HG02759 (cell line): Measurements from ENCODE around the gene ADORA2B.
"Not testable (repeated sequence)": the region's sequence is repeated elsewhere in the genome, so short reads cannot be mapped to it uniquely, and the experiment has no call there.

Experiments
- ATAC-seq: cut with Tn5 transposase; IDR thresholded peaks from one replicate; pipeline ENCODE4 v1.9.1; 2021; ENCODE audit warnings: mild to moderate bottlenecking, moderate library complexity; ENCODE audit not compliant: unreplicated experiment

The ADORA2B gene

GRCh38 chr17:15979013-15979412 is 34.1 kb downstream of the ADORA2B start:
- ATAC-seq: not testable (repeated sequence)

GRCh38 chr17:15981208-15981607 is 36.3 kb downstream of the ADORA2B start:
- ATAC-seq: peak; percentile 85

GRCh38 chr17:15981646-15982580 is 37.0 kb downstream of the ADORA2B start:
- no peak for ATAC-seq

- ATAC-seq: no peak
These were observed 51.4 kb downstream of the ADORA2B start for GRCh38 chr17:15996322-15996721.

DNA sequence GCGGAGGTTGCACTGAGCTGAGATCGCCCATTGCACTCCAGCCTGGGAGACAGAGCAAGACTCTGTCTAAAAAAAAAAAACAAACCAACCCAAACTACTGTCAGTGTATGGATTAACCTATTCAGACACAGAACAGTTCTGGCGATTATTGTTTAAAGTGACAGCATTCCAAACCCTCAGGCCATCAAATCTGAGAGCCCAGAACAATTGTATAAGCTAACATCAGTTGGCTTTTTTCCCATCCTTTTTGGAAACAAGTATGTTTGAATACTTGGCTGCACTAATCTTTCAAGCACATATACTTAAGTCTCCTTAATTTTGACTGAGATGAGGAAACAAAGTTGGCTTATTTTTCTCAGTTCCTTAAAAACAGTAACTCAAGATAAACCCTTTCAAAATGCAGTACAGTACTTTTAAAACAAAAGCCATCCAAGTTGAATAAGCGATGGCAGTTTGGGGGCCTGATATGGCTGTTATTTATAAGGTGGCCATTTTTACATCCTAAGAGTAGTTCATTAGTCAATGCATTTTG is 53.2 kb downstream of the ADORA2B start:
- no peak for ATAC-seq

GRCh38 chr17:15999141-15999973 is 54.4 kb downstream of the ADORA2B start, which contains the start of the genes TTC19 and ZSWIM7:
TTC19 (plus strand) TSS chr17:15999824; CDS start chr17:15999849, 25 bp downstream.
ZSWIM7 (minus strand) TSS chr17:15999704; CDS start chr17:15999594, 110 bp downstream.
- ATAC-seq: peak; percentile 94

DNA sequence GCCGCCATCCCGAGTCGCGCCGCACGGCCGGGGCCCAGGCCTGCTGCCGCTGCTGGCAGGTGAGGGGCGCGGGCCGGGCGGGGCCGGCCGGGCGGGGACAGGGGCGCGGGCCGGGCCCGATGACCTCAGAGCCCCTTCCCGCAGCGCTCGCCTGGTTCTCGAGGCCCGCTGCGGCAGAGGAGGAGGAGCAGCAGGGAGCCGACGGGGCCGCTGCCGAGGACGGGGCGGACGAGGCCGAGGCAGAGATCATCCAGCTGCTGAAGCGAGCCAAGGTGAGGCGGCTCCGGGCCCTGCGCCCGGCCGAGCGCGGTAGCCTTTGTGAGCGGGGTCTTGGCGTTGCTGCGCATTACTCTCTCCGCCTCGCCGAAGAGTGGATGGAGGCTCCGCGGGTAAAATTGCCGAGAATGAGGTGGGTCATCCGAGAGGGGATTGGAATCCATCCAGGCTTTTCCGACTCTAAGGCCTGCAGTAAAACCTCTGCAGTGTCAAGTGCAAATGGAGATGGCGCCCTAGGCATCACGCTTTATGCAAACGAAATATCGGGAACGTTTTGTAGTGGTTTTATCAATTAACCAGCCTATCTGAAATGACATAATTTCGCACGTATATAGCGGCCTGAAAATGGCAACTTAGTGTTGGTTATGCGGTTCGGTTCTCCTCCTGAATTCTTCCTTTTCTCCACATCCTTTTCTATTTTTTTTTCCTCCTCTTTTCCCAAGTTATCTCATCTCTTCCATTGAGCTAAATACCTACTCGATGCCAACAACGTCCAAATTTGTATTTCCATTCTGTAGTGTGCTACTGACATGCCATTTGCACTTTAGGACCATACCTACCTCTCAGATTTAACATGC is 55.3 kb downstream of the ADORA2B start:
- peak; percentile 46 for ATAC-seq

DNA sequence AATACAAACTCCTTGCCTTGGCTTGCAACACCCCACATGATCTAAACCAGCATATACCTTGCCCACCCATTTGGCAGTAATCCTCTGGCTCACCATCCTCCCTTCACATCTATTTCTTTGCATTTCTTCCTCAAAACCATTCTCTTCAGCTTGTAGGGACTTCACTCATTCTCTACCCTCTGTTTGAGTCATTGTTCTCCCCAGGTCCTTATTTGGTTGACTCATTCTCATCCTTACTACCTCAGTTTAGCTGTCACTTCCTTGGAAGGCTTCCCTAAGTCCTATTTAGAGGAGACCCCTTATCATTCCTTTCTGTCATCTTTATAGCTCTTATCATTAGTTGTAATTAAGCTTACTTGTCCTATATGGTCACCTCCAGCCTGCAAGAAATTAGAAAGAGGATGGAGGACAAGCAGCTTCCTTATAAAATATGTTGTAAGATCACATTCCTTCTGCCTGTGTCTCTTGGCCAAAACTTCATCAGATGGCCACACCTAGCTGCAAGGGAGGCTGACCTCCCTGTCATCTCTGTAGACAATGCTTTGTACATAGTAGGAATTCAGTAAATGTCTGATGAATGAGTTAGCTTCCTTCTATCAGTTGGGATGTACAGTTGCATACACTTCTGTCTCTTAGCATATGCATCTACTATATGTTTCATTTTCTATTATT is 56.4 kb downstream of the ADORA2B start:
- no peak for ATAC-seq

DNA sequence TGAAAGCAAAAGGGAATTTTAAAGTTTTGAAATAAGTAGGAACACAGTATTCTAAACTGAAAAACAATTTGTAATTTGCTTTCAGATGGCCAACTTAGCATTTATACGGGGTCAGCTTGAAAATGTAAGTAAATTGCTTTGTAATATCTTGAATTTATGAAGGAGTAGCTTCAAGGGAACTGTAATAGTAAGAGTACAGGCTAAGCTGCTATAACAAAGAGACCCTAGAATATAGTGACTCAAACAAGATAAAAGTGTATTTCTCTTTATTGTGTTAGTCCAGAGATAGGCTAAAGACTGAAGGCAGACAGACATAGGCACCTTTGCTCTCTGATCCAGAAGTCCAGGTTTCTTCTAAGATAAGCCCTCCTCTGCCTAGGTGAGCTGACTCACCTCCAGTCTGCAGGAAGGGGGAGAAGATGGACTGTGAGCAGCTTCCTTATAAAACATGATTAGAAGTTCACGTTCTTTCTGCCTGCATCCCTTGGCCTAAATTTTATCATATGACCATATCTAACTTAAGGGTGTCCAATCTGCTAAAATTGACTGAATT is 57.9 kb downstream of the ADORA2B start:
- no peak for ATAC-seq

GRCh38 chr17:16003841-16004240 is 58.9 kb downstream of the ADORA2B start:
- ATAC-seq: no peak

DNA sequence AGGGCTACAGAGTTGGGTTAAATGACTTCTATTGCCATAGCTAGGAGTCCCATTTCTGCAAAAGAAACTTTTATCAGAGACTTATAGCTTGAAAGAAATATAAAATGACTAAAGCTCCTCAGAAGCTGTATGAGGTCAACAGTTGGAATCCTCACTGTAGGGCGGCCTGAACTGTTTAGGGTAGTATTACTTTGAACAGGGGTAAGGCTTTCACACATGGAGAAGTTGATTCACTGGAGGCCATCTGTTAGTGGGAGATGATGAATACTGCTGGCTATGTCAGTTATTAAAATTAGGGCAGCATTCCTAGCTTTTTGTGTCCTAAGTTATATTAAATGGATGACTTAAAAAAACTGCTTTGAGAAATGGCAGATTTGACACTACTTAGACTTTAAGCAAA is 60.7 kb downstream of the ADORA2B start:
- ATAC-seq: no peak

DNA sequence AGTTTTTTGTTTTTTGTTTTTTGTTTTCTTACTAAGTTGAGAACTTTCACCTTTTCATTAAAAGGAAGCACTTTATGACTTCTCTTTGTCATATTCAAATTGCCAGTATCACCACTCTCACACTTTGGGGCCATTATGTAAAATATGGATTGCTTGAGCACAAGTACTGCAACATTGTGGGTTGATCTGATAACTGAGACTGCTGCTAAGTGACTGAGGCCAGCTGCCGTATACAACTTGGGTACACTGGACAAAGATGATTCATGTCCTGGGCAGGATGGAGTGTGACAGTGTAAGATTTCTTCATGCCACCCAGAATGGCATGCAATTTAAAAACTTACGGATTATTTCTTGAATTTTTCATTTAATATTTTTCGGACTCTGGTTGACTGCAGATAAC is 62.5 kb downstream of the ADORA2B start:
- ATAC-seq: no peak

DNA sequence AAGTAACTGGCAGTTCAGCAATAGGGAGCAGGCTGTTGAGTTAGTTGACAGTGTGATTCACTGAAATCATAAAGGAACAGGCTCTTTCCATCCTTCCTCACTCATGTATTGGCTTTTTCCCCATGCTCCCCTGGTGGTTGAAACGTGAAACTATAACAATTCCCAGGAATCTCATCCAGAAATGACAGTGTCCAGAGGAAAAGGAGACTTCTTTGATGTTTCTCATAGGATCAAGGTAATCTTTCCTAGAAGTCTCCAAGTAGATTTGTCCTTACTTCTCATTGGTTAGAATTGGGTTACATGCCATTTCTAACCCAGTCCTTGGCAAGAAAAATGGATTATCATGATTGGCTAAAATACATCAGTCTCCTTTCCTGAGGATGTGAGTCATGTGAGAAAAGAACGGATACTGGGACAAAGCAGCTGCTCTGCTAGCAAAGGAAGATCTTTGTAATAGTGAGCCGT is 69.0 kb downstream of the ADORA2B start:
- no peak for ATAC-seq

GRCh38 chr17:16019347-16019746 is 74.4 kb downstream of the ADORA2B start:
- ATAC-seq: no peak

DNA sequence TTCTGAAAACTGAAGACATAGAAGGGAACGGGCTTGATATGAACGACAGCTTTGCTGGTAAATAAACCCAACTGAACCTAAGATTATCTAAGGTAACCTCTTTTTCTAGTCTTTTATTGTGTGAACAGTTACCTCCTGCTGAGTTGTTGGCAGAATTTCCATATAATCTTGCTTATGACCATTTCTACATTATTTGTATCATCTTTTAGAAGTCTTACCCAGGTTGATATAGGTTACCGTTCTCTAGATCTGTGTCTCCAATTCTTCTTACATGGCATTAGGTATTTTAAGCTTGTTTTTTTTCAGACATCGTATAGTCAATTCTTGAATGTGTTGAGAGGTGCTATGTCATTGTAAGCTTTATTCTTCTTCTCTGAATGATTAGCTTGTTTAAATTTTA is 79.0 kb downstream of the ADORA2B start:
- no peak for ATAC-seq

GRCh38 chr17:16025202-16025601 is 80.3 kb downstream of the ADORA2B start:
- ATAC-seq: no peak
